Activated CD8-positive, alpha-beta memory T cell treated with anti-CD3 and anti-CD28 coated beads, Interleukin-2, amount 50 U/mL, for 1 hour (primary cell): ENCODE data around the gene CAMK2B.

ENCODE experiments used
- DNase-seq: peaks from one replicate; pipeline ENCODE4 v3.0.0-alpha.2; 2020; ENCODE audit errors: extremely low read depth

CAMK2B gene

GRCh38 chr7:44275957-44276570 is 49.3 kb downstream of the CAMK2B start:
- no peak for DNase-seq

GRCh38 chr7:44275146-44275545 is 50.2 kb downstream of the CAMK2B start:
- no peak for DNase-seq

GRCh38 chr7:44274623-44274975 is 50.8 kb downstream of the CAMK2B start:
- DNase-seq, result no peak

GRCh38 chr7:44273681-44274622 is 51.4 kb downstream of the CAMK2B start:
- DNase-seq, result no peak

- DNase-seq, result no peak
These were observed 52.4 kb downstream of the CAMK2B start for GRCh38 chr7:44272981-44273380.

- DNase-seq, result no peak
These were observed 52.9 kb downstream of the CAMK2B start for GRCh38 chr7:44272456-44272855.

GRCh38 chr7:44269943-44270493 is 55.4 kb downstream of the CAMK2B start:
- no peak for DNase-seq

GRCh38 chr7:44269417-44269816 is 56.0 kb downstream of the CAMK2B start:
- no peak for DNase-seq

GRCh38 chr7:44268671-44269070 is 56.7 kb downstream of the CAMK2B start:
- no peak for DNase-seq

- DNase-seq, result no peak
These were observed 57.5 kb downstream of the CAMK2B start for GRCh38 chr7:44267719-44268421.

- DNase-seq, result no peak
These were observed 58.2 kb downstream of the CAMK2B start for GRCh38 chr7:44267178-44267577.

- no peak for DNase-seq
These were observed 58.9 kb downstream of the CAMK2B start for GRCh38 chr7:44266526-44266925.

GRCh38 chr7:44265728-44266127 is 59.7 kb downstream of the CAMK2B start:
- no peak for DNase-seq

- DNase-seq, result no peak
These were observed 61.0 kb downstream of the CAMK2B start for GRCh38 chr7:44264221-44264931.

GRCh38 chr7:44263326-44264082 is 61.9 kb downstream of the CAMK2B start:
- DNase-seq, result no peak

- DNase-seq, result no peak
These were observed 63.4 kb downstream of the CAMK2B start for GRCh38 chr7:44262031-44262430.

- DNase-seq, result no peak
These were observed 64.2 kb downstream of the CAMK2B start for GRCh38 chr7:44261240-44261639.

GRCh38 chr7:44259547-44260457 is 65.6 kb downstream of the CAMK2B start:
- no peak for DNase-seq

- no peak for DNase-seq
These were observed 66.4 kb downstream of the CAMK2B start for GRCh38 chr7:44258865-44259546.
